Measurements from ENCODE around the gene CHCHD10.
"Not testable (repeated sequence)": the region's sequence is repeated elsewhere in the genome, so short reads cannot be mapped to it uniquely, and the experiment has no call there.

Gene CHCHD10

GRCh38 chr22:23744001-23744400 lies 23.8 kb downstream of the CHCHD10 start:
- H3K4me1 Mint-ChIP-seq (ENCODE audit: low read depth in 2 of 2), result peaks cover 0 to 3% of the 10 kb centered on the region in 2 donors
- no peak overlapping the region for H3K27ac Mint-ChIP-seq
- H3K9me3 Mint-ChIP-seq, result no peaks in the 10 kb centered on the region
- H3K36me3 Mint-ChIP-seq (ENCODE audit: insufficient read depth), result peaks cover 19% of the 10 kb centered on the region
- DNase-seq (no peak), ATAC-seq (replicated peaks) (no peak)
- no peaks in the 10 kb centered on the region for H3K27me3 Mint-ChIP-seq
- no peak overlapping the region for H3K4me3 Mint-ChIP-seq

- Mint-ChIP-seq H3K27ac (no peak overlapping the region), H3K4me3 (no peak overlapping the region), H3K4me1 (ENCODE audit: low read depth in 2 of 2) (peaks cover 0 to 3% of the 10 kb centered on the region in 2 donors), H3K27me3 (no peaks in the 10 kb centered on the region), H3K36me3 (ENCODE audit: insufficient read depth) (peaks cover 19% of the 10 kb centered on the region), H3K9me3 (no peaks in the 10 kb centered on the region)
- DNase-seq (no peak), ATAC-seq (replicated peaks) (no peak)
These were observed 24.5 kb downstream of the CHCHD10 start for GRCh38 chr22:23743303-23743705.

GRCh38 chr22:23742505-23743264 lies 25.1 kb downstream of the CHCHD10 start:
- Mint-ChIP-seq H3K36me3 (ENCODE audit: insufficient read depth) (peaks cover 19% of the 10 kb centered on the region), H3K4me1 (ENCODE audit: low read depth in 2 of 2) (peaks cover 0 to 3% of the 10 kb centered on the region in 2 donors), H3K4me3 (no peak overlapping the region), H3K27me3 (no peaks in the 10 kb centered on the region), H3K9me3 (no peaks in the 10 kb centered on the region), H3K27ac (no peak overlapping the region)
- DNase-seq (no peak), ATAC-seq (replicated peaks) (no peak)

- Mint-ChIP-seq H3K27me3 (no peaks in the 10 kb centered on the region), H3K36me3 (ENCODE audit: insufficient read depth) (no peaks in the 10 kb centered on the region), H3K9me3 (no peaks in the 10 kb centered on the region), H3K4me3 (no peak overlapping the region), H3K27ac (no peak overlapping the region), H3K4me1 (ENCODE audit: low read depth in 2 of 2) (no peaks in the 10 kb centered on the region)
- no peak for ATAC-seq (replicated peaks)
- no peak for DNase-seq
These were observed 30.1 kb downstream of the CHCHD10 start for GRCh38 chr22:23737696-23738095.

GRCh38 chr22:23728108-23728507 lies 39.7 kb downstream of the CHCHD10 start:
- H3K4me3 Mint-ChIP-seq; ATAC-seq (replicated peaks); H3K36me3 Mint-ChIP-seq (ENCODE audit: insufficient read depth); DNase-seq; H3K4me1 Mint-ChIP-seq (ENCODE audit: low read depth in 2 of 2); H3K9me3 Mint-ChIP-seq; H3K27ac Mint-ChIP-seq: not testable (repeated sequence)
- peaks cover 7 to 36% of the 10 kb centered on the region in 2 donors for H3K27me3 Mint-ChIP-seq

- no peaks in the 10 kb centered on the region for H3K4me1 Mint-ChIP-seq (ENCODE audit: low read depth in 2 of 2)
- H3K4me3 Mint-ChIP-seq, result no peak overlapping the region
- ATAC-seq (replicated peaks), result no peak
- no peaks in the 10 kb centered on the region for H3K36me3 Mint-ChIP-seq (ENCODE audit: insufficient read depth)
- peaks cover 7 to 36% of the 10 kb centered on the region in 2 donors for H3K27me3 Mint-ChIP-seq
- DNase-seq, result no peak
- no peak overlapping the region for H3K27ac Mint-ChIP-seq
- H3K9me3 Mint-ChIP-seq, result no peaks in the 10 kb centered on the region
These were observed 45.0 kb downstream of the CHCHD10 start for GRCh38 chr22:23722724-23723123.

- H3K36me3 Mint-ChIP-seq (ENCODE audit: insufficient read depth), result no peaks in the 10 kb centered on the region
- DNase-seq (no peak), ATAC-seq (replicated peaks) (no peak)
- H3K4me3 Mint-ChIP-seq, result no peak overlapping the region
- H3K27me3 Mint-ChIP-seq, result peaks cover 7 to 35% of the 10 kb centered on the region in 2 donors
- peaks cover 2 to 5% of the 10 kb centered on the region in 2 donors for H3K4me1 Mint-ChIP-seq (ENCODE audit: low read depth in 2 of 2)
- H3K27ac Mint-ChIP-seq, result no peak overlapping the region
- no peaks in the 10 kb centered on the region for H3K9me3 Mint-ChIP-seq
These were observed 45.6 kb downstream of the CHCHD10 start for GRCh38 chr22:23722160-23722559.

GRCh38 chr22:23720855-23721254 lies 46.9 kb downstream of the CHCHD10 start:
- H3K36me3 Mint-ChIP-seq (ENCODE audit: insufficient read depth), result no peaks in the 10 kb centered on the region
- ATAC-seq (replicated peaks) (no peak), DNase-seq (no peak)
- no peaks in the 10 kb centered on the region for H3K9me3 Mint-ChIP-seq
- H3K4me1 Mint-ChIP-seq (ENCODE audit: low read depth in 2 of 2), result peaks cover 5% of the 10 kb centered on the region in 2 donors
- H3K27ac Mint-ChIP-seq, result no peak overlapping the region
- H3K27me3 Mint-ChIP-seq, result peaks cover 0 to 22% of the 10 kb centered on the region in 2 donors
- H3K4me3 Mint-ChIP-seq, result no peak overlapping the region

GRCh38 chr22:23718371-23719165 lies 49.2 kb downstream of the CHCHD10 start:
- peaks cover 16 to 19% of the 10 kb centered on the region in 2 donors for H3K4me1 Mint-ChIP-seq (ENCODE audit: low read depth in 2 of 2)
- DNase-seq, result no peak
- H3K9me3 Mint-ChIP-seq, result no peaks in the 10 kb centered on the region
- peak overlapping the region in 1 of 2 donors; percentile 22 for H3K4me3 Mint-ChIP-seq
- H3K36me3 Mint-ChIP-seq (ENCODE audit: insufficient read depth), result peaks cover 6% of the 10 kb centered on the region
- peak overlapping the region in 1 of 2 donors; percentile 46 for H3K27ac Mint-ChIP-seq
- no peak for ATAC-seq (replicated peaks)
- no peaks in the 10 kb centered on the region for H3K27me3 Mint-ChIP-seq

GRCh38 chr22:23716811-23717801 lies 50.7 kb downstream of the CHCHD10 start:
- Mint-ChIP-seq H3K27ac (peak overlapping the region; percentile 84 to 88), H3K27me3 (no peaks in the 10 kb centered on the region), H3K4me1 (ENCODE audit: low read depth in 2 of 2) (peaks cover 16 to 19% of the 10 kb centered on the region in 2 donors), H3K4me3 (peak overlapping the region; percentile 80 to 81), H3K36me3 (ENCODE audit: insufficient read depth) (peaks cover 12% of the 10 kb centered on the region), H3K9me3 (no peaks in the 10 kb centered on the region)
- DNase-seq (peak; percentile 78 to 80 (median 79)), ATAC-seq (replicated peaks) (peak; percentile 96)

Measured in effector memory CD8-positive, alpha-beta T cell (primary cell).